HepG2 (cell line): ENCODE measurements around the gene NRG2. TPM values are rescaled to one million over a fixed set of nuclear protein-coding genes. Genes with fewer than 3 reads are reported as not detected.
A peak's percentile ranks its signal among the peaks of the same experiment; 100 is the strongest.

Source experiments
- CEBPG ChIP-seq: IDR thresholded peaks from 2 replicates; pipeline ENCODE4 v1.6.1; 2016
- FOXM1 ChIP-seq: sonication (generic); formaldehyde crosslinking; IDR thresholded peaks from 2 replicates; pipeline ENCODE4 v1.5.0; 2020; ENCODE audit warnings: missing genetic modification reagents
- HNF4A ChIP-seq: sonication (generic); formaldehyde crosslinking; IDR thresholded peaks from 2 replicates; pipeline ENCODE4 v1.4.0; 2020; ENCODE audit warnings: missing genetic modification reagents
- NFKB2 ChIP-seq: sonication (generic); formaldehyde crosslinking; IDR thresholded peaks from 2 replicates; pipeline ENCODE4 v1.4.0; 2020; ENCODE audit warnings: missing genetic modification reagents, borderline replicate concordance
- POGZ ChIP-seq: sonication (generic); formaldehyde crosslinking; IDR thresholded peaks from 2 replicates; pipeline ENCODE4 v1.4.0; 2020; ENCODE audit warnings: mild to moderate bottlenecking, missing genetic modification reagents
- RFXANK ChIP-seq: IDR thresholded peaks from 2 replicates; pipeline ENCODE4 v1.6.1; 2016
- TCF12 ChIP-seq, 2 experiments: fragments of 450-650 bp in 1 of 2; sonication (generic) in 1 of 2; formaldehyde crosslinking in 1 of 2; IDR thresholded peaks; 2 replicates each; pipeline versions ENCODE4 v1.6.1 to v1.8.0; 2017 to 2022; ENCODE audit warnings: antibody characterized with exemption in 1 of 2, mild to moderate bottlenecking in 1 of 2, missing genetic modification reagents in 1 of 2, moderate library complexity in 1 of 2
- ZFP90 ChIP-seq: sonication (generic); formaldehyde crosslinking; IDR thresholded peaks from 2 replicates; pipeline ENCODE4 v1.8.0; 2022; ENCODE audit warnings: missing genetic modification reagents, mild to moderate bottlenecking, inconsistent platforms, borderline replicate concordance
- ZNF547 ChIP-seq: sonication (generic); formaldehyde crosslinking; IDR thresholded peaks from 2 replicates; pipeline ENCODE4 v1.5.1; 2020; ENCODE audit warnings: mild to moderate bottlenecking, missing genetic modification reagents
- ZNF567 ChIP-seq: sonication (generic); formaldehyde crosslinking; IDR thresholded peaks from 2 replicates; pipeline ENCODE4 v1.8.1; 2023; ENCODE audit warnings: mild to moderate bottlenecking, missing genetic modification reagents, borderline replicate concordance
- ZNF644 ChIP-seq: IDR thresholded peaks from 2 replicates; pipeline ENCODE4 v1.6.1; 2016; ENCODE audit warnings: low read depth
- polyA plus RNA-seq, 8 experiments: library from polyadenylated mRNA; depleted of rRNA in 3 of 8; stranded (reverse) in 7 of 8; unstranded in 1 of 8; fragments of >200 nt; fragmentation: Illumina TruSeq in 4 of 8; extraction: Trizol in 4 of 8; gene quantifications; 2 replicates each; pipeline versions ENCODE4 v1.2.1 to v1.2.3, GENCODE V29; 2011 to 2016; ENCODE audit warnings: low read depth in 4 of 8, missing spikeins in 1 of 8, mixed read lengths in 1 of 8; ENCODE audit not compliant: insufficient read depth in 1 of 8
- total RNA-seq, 5 experiments: library from RNA; depleted of rRNA; stranded (reverse); fragments of >200 nt; fragmentation: Illumina TruSeq; extraction: Trizol; gene quantifications; 2 replicates each; pipeline ENCODE4 v1.2.3, GENCODE V29; 2016; ENCODE audit warnings: low read depth in 1 of 5
- TF ChIP-seq, protein P1 (sequence below): sonication (generic); formaldehyde crosslinking; IDR thresholded peaks from 2 replicates; pipeline ENCODE4 v1.4.0; 2020; ENCODE audit warnings: mild to moderate bottlenecking, missing genetic modification reagents, borderline replicate concordance
- TF ChIP-seq, protein P2 (sequence below): IDR thresholded peaks from 2 replicates; pipeline ENCODE4 v1.6.1; 2018; ENCODE audit warnings: missing genetic modification reagents, mild to moderate bottlenecking, missing compliant biosample characterization
- TF ChIP-seq, protein P3 (sequence below): sonication (generic); formaldehyde crosslinking; conservative IDR thresholded peaks from 2 replicates; pipeline ENCODE4 v1.5.0; 2020; ENCODE audit warnings: missing genetic modification reagents
- TF ChIP-seq, protein P4 (sequence below): sonication (generic); formaldehyde crosslinking; IDR thresholded peaks from 2 replicates; pipeline ENCODE4 v1.4.0; 2020; ENCODE audit warnings: missing genetic modification reagents

The NRG2 gene
- total and polyA plus RNA-seq, 2 of the 13 experiments (the other 11 are each of a cell fraction or from before 2014, with no cell fraction given) = not detected

DNA sequence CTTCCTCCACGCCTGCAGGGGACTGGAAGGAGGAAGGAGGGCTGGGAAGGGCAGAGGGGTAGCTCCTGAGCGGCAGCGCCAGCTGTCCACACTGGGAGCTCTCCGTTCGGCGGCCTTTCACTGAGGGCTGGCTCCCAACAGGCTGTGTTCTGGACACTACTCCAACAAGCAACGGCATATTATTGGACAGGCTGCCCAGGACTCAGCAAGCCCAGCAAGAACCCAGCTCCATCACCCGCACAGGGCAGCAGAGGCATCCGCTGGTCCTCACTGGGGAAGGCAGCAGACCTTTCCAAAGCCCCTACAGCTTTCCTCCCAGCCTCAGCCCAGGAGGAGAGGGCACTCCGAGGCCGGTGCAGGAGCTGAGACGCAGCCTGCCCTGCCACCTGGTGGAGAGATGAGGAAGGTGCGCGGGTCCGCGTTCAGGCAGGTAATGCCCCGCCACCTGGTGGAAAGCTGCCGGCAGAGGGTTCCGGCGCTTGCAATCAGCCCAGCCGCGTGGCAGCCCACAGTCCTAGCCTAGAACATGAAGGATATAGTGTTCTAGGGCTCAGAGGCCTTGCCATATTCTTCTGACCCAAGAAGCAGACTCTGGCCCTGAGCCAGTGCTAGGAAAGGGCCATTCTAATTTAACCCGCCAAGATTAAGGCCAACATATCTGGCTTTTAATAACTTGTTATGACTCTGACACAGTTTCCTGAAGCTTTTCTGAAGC is 74.4 kb downstream of the NRG2 start (continued):
- TF ChIP-seq, protein P1, sequence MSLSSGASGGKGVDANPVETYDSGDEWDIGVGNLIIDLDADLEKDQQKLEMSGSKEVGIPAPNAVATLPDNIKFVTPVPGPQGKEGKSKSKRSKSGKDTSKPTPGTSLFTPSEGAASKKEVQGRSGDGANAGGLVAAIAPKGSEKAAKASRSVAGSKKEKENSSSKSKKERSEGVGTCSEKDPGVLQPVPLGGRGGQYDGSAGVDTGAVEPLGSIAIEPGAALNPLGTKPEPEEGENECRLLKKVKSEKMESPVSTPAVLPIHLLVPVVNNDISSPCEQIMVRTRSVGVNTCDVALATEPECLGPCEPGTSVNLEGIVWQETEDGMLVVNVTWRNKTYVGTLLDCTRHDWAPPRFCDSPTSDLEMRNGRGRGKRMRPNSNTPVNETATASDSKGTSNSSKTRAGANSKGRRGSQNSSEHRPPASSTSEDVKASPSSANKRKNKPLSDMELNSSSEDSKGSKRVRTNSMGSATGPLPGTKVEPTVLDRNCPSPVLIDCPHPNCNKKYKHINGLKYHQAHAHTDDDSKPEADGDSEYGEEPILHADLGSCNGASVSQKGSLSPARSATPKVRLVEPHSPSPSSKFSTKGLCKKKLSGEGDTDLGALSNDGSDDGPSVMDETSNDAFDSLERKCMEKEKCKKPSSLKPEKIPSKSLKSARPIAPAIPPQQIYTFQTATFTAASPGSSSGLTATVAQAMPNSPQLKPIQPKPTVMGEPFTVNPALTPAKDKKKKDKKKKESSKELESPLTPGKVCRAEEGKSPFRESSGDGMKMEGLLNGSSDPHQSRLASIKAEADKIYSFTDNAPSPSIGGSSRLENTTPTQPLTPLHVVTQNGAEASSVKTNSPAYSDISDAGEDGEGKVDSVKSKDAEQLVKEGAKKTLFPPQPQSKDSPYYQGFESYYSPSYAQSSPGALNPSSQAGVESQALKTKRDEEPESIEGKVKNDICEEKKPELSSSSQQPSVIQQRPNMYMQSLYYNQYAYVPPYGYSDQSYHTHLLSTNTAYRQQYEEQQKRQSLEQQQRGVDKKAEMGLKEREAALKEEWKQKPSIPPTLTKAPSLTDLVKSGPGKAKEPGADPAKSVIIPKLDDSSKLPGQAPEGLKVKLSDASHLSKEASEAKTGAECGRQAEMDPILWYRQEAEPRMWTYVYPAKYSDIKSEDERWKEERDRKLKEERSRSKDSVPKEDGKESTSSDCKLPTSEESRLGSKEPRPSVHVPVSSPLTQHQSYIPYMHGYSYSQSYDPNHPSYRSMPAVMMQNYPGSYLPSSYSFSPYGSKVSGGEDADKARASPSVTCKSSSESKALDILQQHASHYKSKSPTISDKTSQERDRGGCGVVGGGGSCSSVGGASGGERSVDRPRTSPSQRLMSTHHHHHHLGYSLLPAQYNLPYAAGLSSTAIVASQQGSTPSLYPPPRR (CRISPR knock-in tag) = 0 out of 2 replicates have a peak, but pooled peaks have one; percentile 44
- 0 out of 2 replicates have a peak, but pooled peaks have one; percentile 50 for TF ChIP-seq ZNF567 (CRISPR knock-in tag)
- TF ChIP-seq ZNF644 = 0 out of 2 replicates have a peak, but pooled peaks have one; percentile 36
- TF ChIP-seq, protein P2, sequence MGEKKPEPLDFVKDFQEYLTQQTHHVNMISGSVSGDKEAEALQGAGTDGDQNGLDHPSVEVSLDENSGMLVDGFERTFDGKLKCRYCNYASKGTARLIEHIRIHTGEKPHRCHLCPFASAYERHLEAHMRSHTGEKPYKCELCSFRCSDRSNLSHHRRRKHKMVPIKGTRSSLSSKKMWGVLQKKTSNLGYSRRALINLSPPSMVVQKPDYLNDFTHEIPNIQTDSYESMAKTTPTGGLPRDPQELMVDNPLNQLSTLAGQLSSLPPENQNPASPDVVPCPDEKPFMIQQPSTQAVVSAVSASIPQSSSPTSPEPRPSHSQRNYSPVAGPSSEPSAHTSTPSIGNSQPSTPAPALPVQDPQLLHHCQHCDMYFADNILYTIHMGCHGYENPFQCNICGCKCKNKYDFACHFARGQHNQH (CRISPR knock-in tag) = peak; percentile 67; the same call in 1 of the 2 replicates
- 0 out of 2 replicates have a peak, but pooled peaks have one; percentile 33 for TF ChIP-seq CEBPG (CRISPR knock-in tag)
- TF ChIP-seq TCF12 (IDR thresholded peaks at IDR 0.05) = no peak
- no peak for TF ChIP-seq TCF12 (CRISPR knock-in tag; IDR thresholded peaks at IDR 0.05)
- TF ChIP-seq, protein P3, sequence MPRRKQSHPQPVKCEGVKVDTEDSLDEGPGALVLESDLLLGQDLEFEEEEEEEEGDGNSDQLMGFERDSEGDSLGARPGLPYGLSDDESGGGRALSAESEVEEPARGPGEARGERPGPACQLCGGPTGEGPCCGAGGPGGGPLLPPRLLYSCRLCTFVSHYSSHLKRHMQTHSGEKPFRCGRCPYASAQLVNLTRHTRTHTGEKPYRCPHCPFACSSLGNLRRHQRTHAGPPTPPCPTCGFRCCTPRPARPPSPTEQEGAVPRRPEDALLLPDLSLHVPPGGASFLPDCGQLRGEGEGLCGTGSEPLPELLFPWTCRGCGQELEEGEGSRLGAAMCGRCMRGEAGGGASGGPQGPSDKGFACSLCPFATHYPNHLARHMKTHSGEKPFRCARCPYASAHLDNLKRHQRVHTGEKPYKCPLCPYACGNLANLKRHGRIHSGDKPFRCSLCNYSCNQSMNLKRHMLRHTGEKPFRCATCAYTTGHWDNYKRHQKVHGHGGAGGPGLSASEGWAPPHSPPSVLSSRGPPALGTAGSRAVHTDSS = no peak
- peak; percentile 53 for TF ChIP-seq POGZ (CRISPR knock-in tag)
- 0 out of 2 replicates have a peak, but pooled peaks have one; percentile 52 for TF ChIP-seq RFXANK
- peak; percentile 33; the same call in 1 of the 2 replicates for TF ChIP-seq ZFP90 (CRISPR knock-in tag)
- TF ChIP-seq NFKB2 (CRISPR knock-in tag) = peak; percentile 69; the same call in 1 of the 2 replicates
- peak; percentile 54; the same call in 1 of the 2 replicates for TF ChIP-seq ZNF547 (CRISPR knock-in tag)
- no peak for TF ChIP-seq FOXM1 (CRISPR knock-in tag)
- no peak for TF ChIP-seq HNF4A
- TF ChIP-seq, protein P4, sequence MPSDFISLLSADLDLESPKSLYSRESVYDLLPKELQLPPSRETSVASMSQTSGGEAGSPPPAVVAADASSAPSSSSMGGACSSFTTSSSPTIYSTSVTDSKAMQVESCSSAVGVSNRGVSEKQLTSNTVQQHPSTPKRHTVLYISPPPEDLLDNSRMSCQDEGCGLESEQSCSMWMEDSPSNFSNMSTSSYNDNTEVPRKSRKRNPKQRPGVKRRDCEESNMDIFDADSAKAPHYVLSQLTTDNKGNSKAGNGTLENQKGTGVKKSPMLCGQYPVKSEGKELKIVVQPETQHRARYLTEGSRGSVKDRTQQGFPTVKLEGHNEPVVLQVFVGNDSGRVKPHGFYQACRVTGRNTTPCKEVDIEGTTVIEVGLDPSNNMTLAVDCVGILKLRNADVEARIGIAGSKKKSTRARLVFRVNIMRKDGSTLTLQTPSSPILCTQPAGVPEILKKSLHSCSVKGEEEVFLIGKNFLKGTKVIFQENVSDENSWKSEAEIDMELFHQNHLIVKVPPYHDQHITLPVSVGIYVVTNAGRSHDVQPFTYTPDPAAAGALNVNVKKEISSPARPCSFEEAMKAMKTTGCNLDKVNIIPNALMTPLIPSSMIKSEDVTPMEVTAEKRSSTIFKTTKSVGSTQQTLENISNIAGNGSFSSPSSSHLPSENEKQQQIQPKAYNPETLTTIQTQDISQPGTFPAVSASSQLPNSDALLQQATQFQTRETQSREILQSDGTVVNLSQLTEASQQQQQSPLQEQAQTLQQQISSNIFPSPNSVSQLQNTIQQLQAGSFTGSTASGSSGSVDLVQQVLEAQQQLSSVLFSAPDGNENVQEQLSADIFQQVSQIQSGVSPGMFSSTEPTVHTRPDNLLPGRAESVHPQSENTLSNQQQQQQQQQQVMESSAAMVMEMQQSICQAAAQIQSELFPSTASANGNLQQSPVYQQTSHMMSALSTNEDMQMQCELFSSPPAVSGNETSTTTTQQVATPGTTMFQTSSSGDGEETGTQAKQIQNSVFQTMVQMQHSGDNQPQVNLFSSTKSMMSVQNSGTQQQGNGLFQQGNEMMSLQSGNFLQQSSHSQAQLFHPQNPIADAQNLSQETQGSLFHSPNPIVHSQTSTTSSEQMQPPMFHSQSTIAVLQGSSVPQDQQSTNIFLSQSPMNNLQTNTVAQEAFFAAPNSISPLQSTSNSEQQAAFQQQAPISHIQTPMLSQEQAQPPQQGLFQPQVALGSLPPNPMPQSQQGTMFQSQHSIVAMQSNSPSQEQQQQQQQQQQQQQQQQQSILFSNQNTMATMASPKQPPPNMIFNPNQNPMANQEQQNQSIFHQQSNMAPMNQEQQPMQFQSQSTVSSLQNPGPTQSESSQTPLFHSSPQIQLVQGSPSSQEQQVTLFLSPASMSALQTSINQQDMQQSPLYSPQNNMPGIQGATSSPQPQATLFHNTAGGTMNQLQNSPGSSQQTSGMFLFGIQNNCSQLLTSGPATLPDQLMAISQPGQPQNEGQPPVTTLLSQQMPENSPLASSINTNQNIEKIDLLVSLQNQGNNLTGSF (CRISPR knock-in tag) = no peak
